GM06990 (cell line): ENCODE results near the gene GRID2IP.

Experiments
- DNase-seq: peaks from one replicate; pipeline ENCODE4 v3.0.0-alpha.2; 2011; ENCODE audit not compliant: insufficient read length; ENCODE audit errors: extremely low read depth
- H3K27me3 ChIP-seq: replicated peaks from 2 replicates; pipeline ENCODE4 v1.6.0; 2011; ENCODE audit warnings: low read length; ENCODE audit not compliant: control insufficient read depth, insufficient read depth
- H3K36me3 ChIP-seq: 2 replicates; pipeline ENCODE4 v1.5.1; 2011; ENCODE audit warnings: low read length; ENCODE audit not compliant: control insufficient read depth, insufficient read depth
- H3K4me3 ChIP-seq: replicated peaks from 2 replicates; pipeline ENCODE4 v1.5.1; 2011; ENCODE audit warnings: low read depth, mild to moderate bottlenecking, control low read depth, low read length
- TF ChIP-seq, protein P1 (sequence below): IDR thresholded peaks from 2 replicates; pipeline ENCODE4 v1.5.1; 2011; ENCODE audit warnings: low read length, control low read depth, mild to moderate bottlenecking, inconsistent platforms; ENCODE audit not compliant: insufficient read depth, poor library complexity, severe bottlenecking

The GRID2IP gene

DNA sequence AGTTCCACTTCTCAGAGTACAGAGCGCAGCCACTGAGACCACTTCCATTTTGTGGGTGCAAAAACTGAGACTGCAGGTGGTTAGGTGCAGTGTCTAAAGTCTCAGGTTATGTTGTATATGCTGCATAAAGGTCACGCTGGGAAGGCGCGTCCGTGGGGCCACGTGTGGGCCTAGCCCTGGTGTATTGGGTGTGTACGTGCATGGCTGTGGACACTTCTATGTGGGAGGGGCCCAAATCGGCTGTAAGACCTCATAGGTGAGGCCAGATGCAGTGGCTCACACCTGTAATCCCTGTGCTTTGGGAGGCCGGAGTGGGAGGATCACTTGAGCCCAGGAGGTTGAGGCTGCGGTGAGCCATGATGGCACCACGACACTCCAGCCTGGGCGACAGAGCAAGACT lies 37.7 kb downstream of the GRID2IP start:
- H3K27me3 ChIP-seq = no peaks in the 10 kb centered on the region
- no peaks in the 10 kb centered on the region for H3K36me3 ChIP-seq
- DNase-seq = no peak
- H3K4me3 ChIP-seq = no peak overlapping the region
- TF ChIP-seq, protein P1, sequence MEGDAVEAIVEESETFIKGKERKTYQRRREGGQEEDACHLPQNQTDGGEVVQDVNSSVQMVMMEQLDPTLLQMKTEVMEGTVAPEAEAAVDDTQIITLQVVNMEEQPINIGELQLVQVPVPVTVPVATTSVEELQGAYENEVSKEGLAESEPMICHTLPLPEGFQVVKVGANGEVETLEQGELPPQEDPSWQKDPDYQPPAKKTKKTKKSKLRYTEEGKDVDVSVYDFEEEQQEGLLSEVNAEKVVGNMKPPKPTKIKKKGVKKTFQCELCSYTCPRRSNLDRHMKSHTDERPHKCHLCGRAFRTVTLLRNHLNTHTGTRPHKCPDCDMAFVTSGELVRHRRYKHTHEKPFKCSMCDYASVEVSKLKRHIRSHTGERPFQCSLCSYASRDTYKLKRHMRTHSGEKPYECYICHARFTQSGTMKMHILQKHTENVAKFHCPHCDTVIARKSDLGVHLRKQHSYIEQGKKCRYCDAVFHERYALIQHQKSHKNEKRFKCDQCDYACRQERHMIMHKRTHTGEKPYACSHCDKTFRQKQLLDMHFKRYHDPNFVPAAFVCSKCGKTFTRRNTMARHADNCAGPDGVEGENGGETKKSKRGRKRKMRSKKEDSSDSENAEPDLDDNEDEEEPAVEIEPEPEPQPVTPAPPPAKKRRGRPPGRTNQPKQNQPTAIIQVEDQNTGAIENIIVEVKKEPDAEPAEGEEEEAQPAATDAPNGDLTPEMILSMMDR = no peak

DNA sequence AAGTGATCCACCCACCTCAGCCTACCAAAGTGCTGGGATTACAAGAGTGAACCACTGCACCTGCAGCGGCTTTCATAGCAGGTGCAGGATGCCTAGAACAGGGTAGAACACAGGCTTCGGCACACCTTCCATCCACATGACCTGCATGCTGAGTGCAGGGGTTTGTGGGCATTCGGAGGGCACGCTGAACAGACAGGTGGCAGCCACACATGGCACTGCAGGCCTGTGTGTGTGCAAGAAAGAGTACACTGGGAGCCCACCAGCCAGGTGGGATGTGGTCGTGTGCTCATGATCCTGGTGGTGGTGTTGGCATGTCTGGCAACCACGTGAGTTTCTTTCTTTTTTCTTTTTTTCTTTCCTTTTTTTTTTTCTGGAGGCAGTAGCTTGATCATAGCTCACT lies 38.4 kb downstream of the GRID2IP start:
- H3K4me3 ChIP-seq = no peak overlapping the region
- H3K27me3 ChIP-seq = no peaks in the 10 kb centered on the region
- TF ChIP-seq, protein P1 = no peak
- no peak for DNase-seq
- no peaks in the 10 kb centered on the region for H3K36me3 ChIP-seq

DNA sequence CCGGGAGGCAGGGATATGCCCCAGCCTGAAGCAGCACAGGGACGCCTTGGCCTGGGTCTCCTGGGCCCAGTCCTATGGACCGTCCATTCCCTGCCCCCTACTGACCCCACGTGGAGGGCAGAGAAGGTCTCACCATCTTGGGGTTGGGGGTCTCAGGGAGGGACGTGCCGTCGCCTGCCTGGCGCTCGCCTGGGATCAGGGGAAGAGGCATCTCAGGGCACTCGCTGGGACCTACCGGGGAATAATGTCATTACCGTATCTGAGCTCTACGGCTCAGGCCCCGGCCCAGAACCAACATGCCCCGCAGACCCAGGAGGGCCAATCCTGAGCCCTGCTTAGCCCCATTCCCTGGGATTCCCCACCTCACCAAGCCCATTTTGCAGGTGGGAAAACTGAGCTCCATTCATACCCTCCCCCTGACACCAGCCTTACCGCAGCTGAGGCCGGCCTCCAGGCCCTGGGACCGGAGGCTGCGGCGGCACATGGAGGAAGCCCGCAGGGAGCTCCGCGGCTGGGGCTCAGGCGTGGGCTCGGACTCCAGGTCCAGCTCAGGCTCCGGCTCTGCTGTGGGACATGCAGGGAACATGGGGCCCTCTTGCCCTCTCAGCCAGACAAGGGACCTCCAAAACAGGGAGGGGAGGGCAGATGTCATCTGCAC lies 40.7 kb downstream of the GRID2IP start:
- TF ChIP-seq, protein P1 = no peak
- H3K36me3 ChIP-seq = no peaks in the 10 kb centered on the region

DNA sequence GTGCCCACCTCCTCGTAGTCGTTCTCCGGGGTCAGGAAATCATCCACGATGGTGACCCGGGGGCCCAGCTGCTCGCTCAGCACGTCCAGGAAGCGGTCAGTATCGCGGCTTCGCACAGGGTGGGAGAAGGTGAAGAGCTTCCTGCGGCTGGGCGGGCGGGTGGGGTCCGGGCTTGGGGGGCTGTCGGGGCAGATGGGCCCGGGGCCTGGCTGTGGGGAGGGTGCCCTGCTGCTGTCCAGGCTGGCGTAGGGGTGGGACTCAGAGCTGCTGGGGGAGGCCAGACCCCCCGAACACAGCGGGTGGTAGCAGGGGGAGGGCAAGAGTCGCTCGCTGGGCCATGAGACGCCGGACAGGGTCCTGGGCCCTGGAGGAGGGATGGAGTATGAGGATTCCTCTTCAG lies 42.3 kb downstream of the GRID2IP start:
- no peak for DNase-seq
- TF ChIP-seq, protein P1 = no peak
- H3K36me3 ChIP-seq = no peaks in the 10 kb centered on the region
- H3K4me3 ChIP-seq = no peak overlapping the region
- no peaks in the 10 kb centered on the region for H3K27me3 ChIP-seq

More for the DNA sequence above, 40.7 kb downstream of the GRID2IP start:
- no peak for DNase-seq
- Histone ChIP-seq H3K4me3 (no peak overlapping the region), H3K27me3 (no peaks in the 10 kb centered on the region)

DNA sequence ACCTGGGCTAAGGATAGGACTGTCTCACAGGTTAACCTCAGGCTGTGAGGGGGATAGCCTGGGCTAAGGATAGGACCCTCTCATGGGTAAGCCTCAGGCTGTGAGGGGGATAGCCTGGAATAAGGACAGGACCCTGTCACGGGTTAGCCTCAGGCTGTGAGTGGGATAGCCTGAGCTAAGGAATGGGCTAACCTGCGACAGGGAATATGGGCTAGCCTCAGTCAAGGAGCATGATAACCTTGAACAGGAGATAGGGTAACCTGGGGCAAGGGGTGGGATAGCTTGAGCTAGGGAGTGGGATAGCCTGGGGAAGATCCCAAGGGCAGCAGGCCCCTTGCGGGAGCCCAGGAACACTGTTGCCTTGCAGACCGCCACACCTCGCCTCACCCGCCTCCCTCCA lies 42.7 kb downstream of the GRID2IP start:
- no peaks in the 10 kb centered on the region for H3K36me3 ChIP-seq
- no peak overlapping the region for H3K4me3 ChIP-seq
- no peaks in the 10 kb centered on the region for H3K27me3 ChIP-seq
- TF ChIP-seq, protein P1 = no peak
- no peak for DNase-seq

DNA sequence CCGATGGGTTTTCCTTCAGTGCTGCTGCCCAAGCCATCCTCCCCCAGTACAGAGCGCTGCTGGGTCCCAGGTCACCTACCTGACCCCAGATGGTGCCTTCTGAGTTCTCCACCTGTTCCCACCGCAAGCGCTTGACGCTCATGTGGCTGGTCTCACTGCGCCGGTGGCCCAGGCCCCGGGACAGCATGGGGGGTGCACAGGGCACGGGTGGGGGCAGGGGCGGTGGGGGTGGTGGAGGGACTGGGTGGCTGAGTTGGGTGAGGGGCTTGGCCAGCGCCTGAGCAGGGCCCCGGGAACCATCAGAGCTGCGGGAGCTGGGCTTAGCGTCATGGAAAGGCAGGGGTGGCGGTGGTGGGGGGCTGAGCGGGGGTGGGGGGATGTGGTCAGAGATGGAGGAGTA lies 43.4 kb downstream of the GRID2IP start:
- DNase-seq = no peak
- TF ChIP-seq, protein P1 = no peak
- Histone ChIP-seq H3K36me3 (no peaks in the 10 kb centered on the region), H3K27me3 (no peaks in the 10 kb centered on the region), H3K4me3 (no peak overlapping the region)
